Body of pancreas (tissue), 4 donors: ENCODE data around the gene ARPC1A. TPM values are rescaled to one million over a fixed set of nuclear protein-coding genes. Genes with fewer than 3 reads are reported as not detected.
"Not testable (repeated sequence)": the region's sequence is repeated elsewhere in the genome, so short reads cannot be mapped to it uniquely, and the experiment has no call there.

ENCODE experiments used
- ATAC-seq: fragments of 150-250 bp; one replicate; pipeline ENCODE4 v1.9.1; 2016
- DNase-seq, 4 donors: peaks; one replicate each; pipeline ENCODE4 v3.0.0-alpha.2; 2019
- H3K27ac ChIP-seq, 4 donors: fragments of 200-600 bp; sonication (generic); 1 replicate in 3 of 4; 2 replicates in 1 of 4; pipeline versions ENCODE4 v1.5.1 to v1.6.1; 2016 to 2019; ENCODE audit warnings: mild to moderate bottlenecking in 1 of 4, mixed read lengths in 1 of 4, moderate library complexity in 1 of 4
- H3K27me3 ChIP-seq, 2 donors: fragments of 200-600 bp; sonication (generic); one replicate each; pipeline ENCODE4 v1.6.0; 2016; ENCODE audit warnings: mild to moderate bottlenecking in 1 of 2
- H3K36me3 ChIP-seq, 2 donors: fragments of 200-600 bp; sonication (generic); replicated peaks in 1 of 2; 2 replicates each; pipeline ENCODE4 v1.5.1; 2016; ENCODE audit warnings: low read depth in 2 of 2; ENCODE audit not compliant: insufficient read depth in 1 of 2
- H3K4me1 ChIP-seq: fragments of 200-600 bp; sonication (generic); one replicate; pipeline ENCODE4 v1.6.0; 2016
- H3K4me3 ChIP-seq, 2 donors: fragments of 200-600 bp; sonication (generic); 1 replicate in 1 of 2; 2 replicates in 1 of 2; pipeline ENCODE4 v1.5.1; 2016 to 2019
- H3K9me3 ChIP-seq, 3 donors: fragments of 200-600 bp; sonication (generic); 1 replicate in 2 of 3; 2 replicates in 1 of 3; pipeline ENCODE4 v1.5.1; 2016
- POLR2A ChIP-seq, 3 donors: fragments of 450-650 bp; IDR thresholded peaks; one replicate each; pipeline ENCODE4 v1.6.1; 2016; ENCODE audit warnings: antibody characterized with exemption in 3 of 3, mild to moderate bottlenecking in 2 of 3
- WGBS, 2 donors: methylation state at CpG; one replicate each; pipeline ENCODE4 v1.1.5; 2017; 5-methylcytosine and 5-hydroxymethylcytosine counted together
- intact Hi-C: fragments of 100-400 bp; cut with DNase I; formaldehyde crosslinking; loops from one replicate; pipeline ENCODE4 v1.15.1; 2023
- total RNA-seq, 2 donors: library from RNA; depleted of rRNA; stranded (reverse); fragments of >200 nt; gene quantifications; one replicate each; pipeline ENCODE4 v1.1.0, GENCODE V29; 2016
- TF ChIP-seq, protein P1 (sequence below), 7 experiments: fragments of 450-650 bp in 4 of 7; fragments of 200-600 bp in 3 of 7; sonication (generic) in 3 of 7; IDR thresholded peaks; one replicate each; pipeline ENCODE4 v1.5.1; 2016 to 2019; ENCODE audit warnings: antibody characterized with exemption in 7 of 7

The ARPC1A gene
- total RNA-seq, 2 donors from 2014 or later, result 63.0 to 106 TPM

DNA sequence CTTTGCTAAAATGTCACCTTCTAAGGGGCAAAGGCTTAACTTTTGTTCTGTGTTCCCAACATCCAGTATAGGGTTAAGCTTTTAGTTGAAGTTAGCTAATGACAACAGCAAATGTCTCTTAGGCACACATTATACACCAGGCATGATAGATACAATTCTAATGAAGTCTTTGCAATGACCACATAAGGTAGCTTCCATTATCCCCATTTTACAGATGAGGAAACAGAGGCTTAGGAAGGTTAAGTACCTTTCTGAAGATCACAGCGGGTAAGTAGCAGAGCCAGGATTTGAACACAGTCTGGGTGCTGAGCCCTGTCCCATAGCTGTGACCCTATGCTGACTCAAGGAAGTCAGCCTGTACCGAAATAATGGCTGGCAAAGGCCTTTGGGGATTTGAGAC, 84.9 kb downstream of the ARPC1A start:
- Histone ChIP-seq H3K27me3 (no peaks in the 10 kb centered on the region), H3K27ac (no peak overlapping the region), H3K4me1 (peaks cover 38% of the 10 kb centered on the region), H3K9me3 (no peaks in the 10 kb centered on the region), H3K4me3 (no peak overlapping the region), H3K36me3 (peaks cover 10 to 19% of the 10 kb centered on the region in 2 donors)
- no peak for TF ChIP-seq POLR2A (IDR thresholded peaks at IDR 0.05)
- TF ChIP-seq, protein P1, sequence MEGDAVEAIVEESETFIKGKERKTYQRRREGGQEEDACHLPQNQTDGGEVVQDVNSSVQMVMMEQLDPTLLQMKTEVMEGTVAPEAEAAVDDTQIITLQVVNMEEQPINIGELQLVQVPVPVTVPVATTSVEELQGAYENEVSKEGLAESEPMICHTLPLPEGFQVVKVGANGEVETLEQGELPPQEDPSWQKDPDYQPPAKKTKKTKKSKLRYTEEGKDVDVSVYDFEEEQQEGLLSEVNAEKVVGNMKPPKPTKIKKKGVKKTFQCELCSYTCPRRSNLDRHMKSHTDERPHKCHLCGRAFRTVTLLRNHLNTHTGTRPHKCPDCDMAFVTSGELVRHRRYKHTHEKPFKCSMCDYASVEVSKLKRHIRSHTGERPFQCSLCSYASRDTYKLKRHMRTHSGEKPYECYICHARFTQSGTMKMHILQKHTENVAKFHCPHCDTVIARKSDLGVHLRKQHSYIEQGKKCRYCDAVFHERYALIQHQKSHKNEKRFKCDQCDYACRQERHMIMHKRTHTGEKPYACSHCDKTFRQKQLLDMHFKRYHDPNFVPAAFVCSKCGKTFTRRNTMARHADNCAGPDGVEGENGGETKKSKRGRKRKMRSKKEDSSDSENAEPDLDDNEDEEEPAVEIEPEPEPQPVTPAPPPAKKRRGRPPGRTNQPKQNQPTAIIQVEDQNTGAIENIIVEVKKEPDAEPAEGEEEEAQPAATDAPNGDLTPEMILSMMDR (IDR thresholded peaks at IDR 0.05), result no peak
- no peak for DNase-seq
- 94 to 100% methylated on average over 2 of the region's 2 CpGs for WGBS, 2 donors
- no peak for ATAC-seq
- intact Hi-C loops, result no loop called here

DNA sequence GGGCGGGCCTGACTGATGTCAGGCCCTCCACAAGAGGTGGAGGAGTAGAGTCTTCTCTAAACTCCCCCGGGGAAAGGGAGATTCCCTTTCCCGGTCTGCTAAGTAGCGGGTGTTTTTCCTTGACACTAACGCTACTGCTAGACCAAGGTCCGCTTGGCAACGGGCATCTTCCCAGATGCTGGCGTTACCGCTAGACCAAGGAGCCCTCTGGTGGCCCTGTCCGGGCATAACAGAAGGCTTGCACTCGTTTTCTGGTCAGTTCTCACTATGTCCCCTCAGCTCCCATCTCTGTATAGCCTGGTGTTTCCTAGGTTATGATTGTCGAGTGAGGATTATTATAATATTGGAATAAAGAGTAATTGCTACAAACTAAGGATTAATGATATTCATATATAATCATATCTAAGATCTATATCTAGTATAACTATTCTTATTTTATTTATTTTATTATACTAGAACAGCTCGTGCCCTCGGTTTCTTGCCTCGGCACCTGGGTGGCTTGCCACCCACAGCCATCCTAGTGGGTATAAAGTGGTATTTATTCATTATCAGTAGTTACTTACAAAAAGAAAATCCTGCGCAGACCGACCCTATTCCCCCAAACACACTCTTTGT, 89.9 kb downstream of the ARPC1A start:
- H3K27me3 ChIP-seq, H3K4me3 ChIP-seq, ATAC-seq, H3K9me3 ChIP-seq, H3K4me1 ChIP-seq, intact Hi-C loops, H3K27ac ChIP-seq: not testable (repeated sequence)
- TF ChIP-seq, protein P1 (IDR thresholded peaks at IDR 0.05), result peak; percentile 43 to 70 (median 60)
- 54 to 55% methylated on average over 12 to 16 of the region's 17 CpGs for WGBS, 2 donors
- DNase-seq, result peak; percentile 77 to 87 (median 80)
- H3K36me3 ChIP-seq, result peaks cover 32 to 58% of the 10 kb centered on the region in 2 donors

Other genes starting within 250 kb of the ARPC1A start
- gene SMURF1, start 181.8 kb upstream of the ARPC1A start, total RNA-seq, result 10 to 100 TPM; 16.9 to 31.3 TPM
- gene KPNA7, start 117.8 kb upstream of the ARPC1A start, total RNA-seq, result 1 to 10 TPM in 1 of 2 donors, under 1 TPM in 1; 0.33 to 1.0 TPM
- gene MYH16, start 53.1 kb upstream of the ARPC1A start, total RNA-seq, result under 1 TPM in 1 of 2 donors, not detected in 1; under 0.01 TPM
- 100 to 1,000 TPM in 1 of 2 donors, 10 to 100 TPM in 1; 60.0 to 131 TPM for gene ARPC1B, start 48.8 kb downstream of the ARPC1A start, total RNA-seq
- 10 to 100 TPM; 22.7 to 52.4 TPM for gene PDAP1, start 82.7 kb downstream of the ARPC1A start, total RNA-seq
- 10 to 100 TPM; 29.6 to 31.6 TPM for gene BUD31, start 83.1 kb downstream of the ARPC1A start, total RNA-seq
- gene PTCD1, start 112.9 kb downstream of the ARPC1A start, total RNA-seq, result 1 to 10 TPM; 1.6 to 3.4 TPM
- 10 to 100 TPM; 24.4 to 31.1 TPM for gene CPSF4, start 113.0 kb downstream of the ARPC1A start, total RNA-seq
- gene ATP5MF, start 140.3 kb downstream of the ARPC1A start, total RNA-seq, result 100 to 1,000 TPM in 1 of 2 donors, 10 to 100 TPM in 1; 98.6 to 259 TPM
- 10 to 100 TPM in 1 of 2 donors, 1 to 10 TPM in 1; 5.4 to 22.7 TPM for gene ZNF789, start 147.0 kb downstream of the ARPC1A start, total RNA-seq
- gene ZNF394, start 174.4 kb downstream of the ARPC1A start, total RNA-seq, result 10 to 100 TPM; 18.7 to 21.4 TPM
- 1 to 10 TPM; 3.3 to 4.7 TPM for gene ZKSCAN5, start 178.8 kb downstream of the ARPC1A start, total RNA-seq
- 1 to 10 TPM; 3.9 to 7.3 TPM for gene FAM200A, start 226.2 kb downstream of the ARPC1A start, total RNA-seq
- gene ZNF655, start 232.7 kb downstream of the ARPC1A start, total RNA-seq, result 10 to 100 TPM; 73.5 to 86.4 TPM